ENCODE results near the gene PHLDB1. TPM values are rescaled to one million over a fixed set of nuclear protein-coding genes. Genes with fewer than 3 reads are reported as not detected.

Gene PHLDB1
- total RNA-seq, 8 experiments from 2014 or later: 37.5 to 96.4 (median 49.1) TPM

- H3K27ac ChIP-seq: peak overlapping the region; percentile 88 to 90
- peaks cover 64 to 66% of the 10 kb centered on the region in 2 donors for H3K4me1 ChIP-seq (replicated peaks in 1 of 2)
- in situ Hi-C loops (cut with MboI; ENCODE audit: low pct_unique_long_range_greater_than_20kb in 2 of 9, low sequenced_read_pairs in 9 of 9, unreplicated experiment in 9 of 9): no loop called here
- 40 to 100% (median 69%) methylated on average over 1 to 4 of the region's 7 CpGs; no CpG with 5 or more reads in 2 of the 10 experiments for WGBS, 10 experiments
- peak in 3 of 8 experiments; percentile 0 to 1 (median 1) for ATAC-seq (replicated peaks in 6 of 8)
- peak overlapping the region; percentile 45 to 80 (median 68) for H3K4me3 ChIP-seq
These were observed 13.2 kb downstream of the PHLDB1 start for GRCh38 chr11:118620529-118621070.

- Histone ChIP-seq H3K27ac (peak overlapping the region; percentile 88 to 90), H3K4me1 (replicated peaks in 1 of 2) (peaks cover 58 to 59% of the 10 kb centered on the region in 2 donors), H3K4me3 (peak overlapping the region; percentile 45 to 80 (median 68))
- 0% methylated on average over 1 to 2 of the region's 38 CpGs; no CpG with 5 or more reads in 8 of the 10 experiments for WGBS, 10 experiments
- in situ Hi-C loops (cut with MboI; ENCODE audit: low pct_unique_long_range_greater_than_20kb in 2 of 9, low sequenced_read_pairs in 9 of 9, unreplicated experiment in 9 of 9): no loop called here
- ATAC-seq (replicated peaks in 6 of 8): peak; percentile 28 to 72 (median 62)
These were observed 13.8 kb downstream of the PHLDB1 start for GRCh38 chr11:118621071-118621783.

- Histone ChIP-seq H3K4me1 (replicated peaks in 1 of 2) (peaks cover 56% of the 10 kb centered on the region in 2 donors), H3K27ac (peak overlapping the region; percentile 88 to 90), H3K4me3 (peak overlapping the region; percentile 45 to 80 (median 68))
- 20 to 21% methylated on average over 1 to 4 of the region's 4 CpGs; no CpG with 5 or more reads in 8 of the 10 experiments for WGBS, 10 experiments
- ATAC-seq (replicated peaks in 6 of 8): peak in 4 of 8 experiments; percentile 1 to 6 (median 2)
- in situ Hi-C loops (cut with MboI; ENCODE audit: low pct_unique_long_range_greater_than_20kb in 2 of 9, low sequenced_read_pairs in 9 of 9, unreplicated experiment in 9 of 9): no loop called here
These were observed 14.5 kb downstream of the PHLDB1 start for GRCh38 chr11:118621784-118622375.

GRCh38 chr11:118622376-118623268 is 15.2 kb downstream of the PHLDB1 start:
- peak overlapping the region; percentile 45 to 80 (median 68) for H3K4me3 ChIP-seq
- H3K27ac ChIP-seq: peak overlapping the region; percentile 88 to 90
- peak; percentile 2 to 54 (median 46) for ATAC-seq (replicated peaks in 6 of 8)
- in situ Hi-C loops (cut with MboI; ENCODE audit: low pct_unique_long_range_greater_than_20kb in 2 of 9, low sequenced_read_pairs in 9 of 9, unreplicated experiment in 9 of 9): no loop called here
- H3K4me1 ChIP-seq (replicated peaks in 1 of 2): peaks cover 50 to 52% of the 10 kb centered on the region in 2 donors
- WGBS, 10 experiments: 0 to 16% (median 8%) methylated on average over 1 to 4 of the region's 9 CpGs; no CpG with 5 or more reads in 6 of the 10 experiments

GRCh38 chr11:118623269-118623655 is 15.8 kb downstream of the PHLDB1 start:
- peaks cover 44 to 46% of the 10 kb centered on the region in 2 donors for H3K4me1 ChIP-seq (replicated peaks in 1 of 2)
- WGBS, 10 experiments: 14 to 100% (median 78%) methylated on average over 1 to 3 of the region's 4 CpGs; no CpG with 5 or more reads in 7 of the 10 experiments
- H3K4me3 ChIP-seq: no peak overlapping the region
- in situ Hi-C loops (cut with MboI; ENCODE audit: low pct_unique_long_range_greater_than_20kb in 2 of 9, low sequenced_read_pairs in 9 of 9, unreplicated experiment in 9 of 9): no loop called here
- no peak for ATAC-seq (replicated peaks in 6 of 8)
- H3K27ac ChIP-seq: peak overlapping the region; percentile 40 to 73

- 83 to 100% methylated on average over 1 to 2 of the region's 6 CpGs; no CpG with 5 or more reads in 8 of the 10 experiments for WGBS, 10 experiments
- no peak overlapping the region for H3K4me3 ChIP-seq
- H3K4me1 ChIP-seq (replicated peaks in 1 of 2): peaks cover 24 to 26% of the 10 kb centered on the region in 2 donors
- H3K27ac ChIP-seq: no peak overlapping the region
- in situ Hi-C loops (cut with MboI; ENCODE audit: low pct_unique_long_range_greater_than_20kb in 2 of 9, low sequenced_read_pairs in 9 of 9, unreplicated experiment in 9 of 9): no loop called here
- ATAC-seq (replicated peaks in 6 of 8): no peak
These were observed 17.7 kb downstream of the PHLDB1 start for GRCh38 chr11:118625036-118625690.

GRCh38 chr11:118625976-118626375 is 18.6 kb downstream of the PHLDB1 start:
- ATAC-seq (replicated peaks in 6 of 8): peak in 3 of 8 experiments; percentile 3 to 7 (median 3)
- no peak overlapping the region for H3K4me3 ChIP-seq
- WGBS, 10 experiments: 58 to 100% (median 90%) methylated on average over 1 to 2 of the region's 2 CpGs; no CpG with 5 or more reads in 4 of the 10 experiments
- H3K4me1 ChIP-seq (replicated peaks in 1 of 2): peaks cover 17 to 18% of the 10 kb centered on the region in 2 donors
- in situ Hi-C loops (cut with MboI; ENCODE audit: low pct_unique_long_range_greater_than_20kb in 2 of 9, low sequenced_read_pairs in 9 of 9, unreplicated experiment in 9 of 9): no loop called here
- H3K27ac ChIP-seq: no peak overlapping the region

- 100% methylated on average over 1 to 2 of the region's 10 CpGs; no CpG with 5 or more reads in 8 of the 10 experiments for whole genome bisulfite sequencing, 10 experiments
- ATAC-seq (replicated peaks in 6 of 8): no peak
- Histone ChIP-seq H3K27ac (no peak overlapping the region), H3K4me1 (replicated peaks in 1 of 2) (peaks cover 10% of the 10 kb centered on the region in 2 donors), H3K4me3 (no peak overlapping the region)
- in situ Hi-C loops (cut with MboI; ENCODE audit: low pct_unique_long_range_greater_than_20kb in 2 of 9, low sequenced_read_pairs in 9 of 9, unreplicated experiment in 9 of 9): no loop called here
These were observed 20.2 kb downstream of the PHLDB1 start for GRCh38 chr11:118627566-118627965.

GRCh38 chr11:118628031-118628430 is 20.6 kb downstream of the PHLDB1 start:
- WGBS, 10 experiments: 94 to 100% methylated on average over 2 to 9 of the region's 20 CpGs; no CpG with 5 or more reads in 8 of the 10 experiments
- no peak overlapping the region for H3K4me3 ChIP-seq
- H3K4me1 ChIP-seq (replicated peaks in 1 of 2): peaks cover 6% of the 10 kb centered on the region in 2 donors
- no peak for ATAC-seq (replicated peaks in 6 of 8)
- in situ Hi-C loops (cut with MboI; ENCODE audit: low pct_unique_long_range_greater_than_20kb in 2 of 9, low sequenced_read_pairs in 9 of 9, unreplicated experiment in 9 of 9): no loop called here
- no peak overlapping the region for H3K27ac ChIP-seq

- ATAC-seq (replicated peaks in 6 of 8): no peak
- no peak overlapping the region for H3K27ac ChIP-seq
- H3K4me3 ChIP-seq: no peak overlapping the region
- in situ Hi-C loops (cut with MboI; ENCODE audit: low pct_unique_long_range_greater_than_20kb in 2 of 9, low sequenced_read_pairs in 9 of 9, unreplicated experiment in 9 of 9): no loop called here
- peaks cover 2 to 4% of the 10 kb centered on the region in 2 donors for H3K4me1 ChIP-seq (replicated peaks in 1 of 2)
- 83 to 100% (median 98%) methylated on average over 1 to 2 of the region's 13 CpGs; no CpG with 5 or more reads in 6 of the 10 experiments for WGBS, 10 experiments
These were observed 21.0 kb downstream of the PHLDB1 start for GRCh38 chr11:118628432-118628831.

- H3K4me1 ChIP-seq (replicated peaks in 1 of 2): peaks cover 5 to 8% of the 10 kb centered on the region in 2 donors
- peak in 4 of 8 experiments; percentile 22 to 74 (median 50) for ATAC-seq (replicated peaks in 6 of 8)
- in situ Hi-C loops (cut with MboI; ENCODE audit: low pct_unique_long_range_greater_than_20kb in 2 of 9, low sequenced_read_pairs in 9 of 9, unreplicated experiment in 9 of 9): no loop called here
- H3K27ac ChIP-seq: no peak overlapping the region
- H3K4me3 ChIP-seq: no peak overlapping the region
- WGBS, 10 experiments: 40 to 100% (median 81%) methylated on average over 1 to 3 of the region's 5 CpGs; no CpG with 5 or more reads in 1 of the 10 experiments
These were observed 21.6 kb downstream of the PHLDB1 start for GRCh38 chr11:118628861-118629549.
